Measurements from ENCODE around the gene EPC1. TPM values are rescaled to one million over a fixed set of nuclear protein-coding genes. Genes with fewer than 3 reads are reported as not detected.
"Not testable (repeated sequence)": the region's sequence is repeated elsewhere in the genome, so short reads cannot be mapped to it uniquely, and the experiment has no call there.

EPC1 gene
- total and polyA plus RNA-seq, 7 experiments from 2014 or later, result 46.0 to 156 (median 115) TPM

DNA sequence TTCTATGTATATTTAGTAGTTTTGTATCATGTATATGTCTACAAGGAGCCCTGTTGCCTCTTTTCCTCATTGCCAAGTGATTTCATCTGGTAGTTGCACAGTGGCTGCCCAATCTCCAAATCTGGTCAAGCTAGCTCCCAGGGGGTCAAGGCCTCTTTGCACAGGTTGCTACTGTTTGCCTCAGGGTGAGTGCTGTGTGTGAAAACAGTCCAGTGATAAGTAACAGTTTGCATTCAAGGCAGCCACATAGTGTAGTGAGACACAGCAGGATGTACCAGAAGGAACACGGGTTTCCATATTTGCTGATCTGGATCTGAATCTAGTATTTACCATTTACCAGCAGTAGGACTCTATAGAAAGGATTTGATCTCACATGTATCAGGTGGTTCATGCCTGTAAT, 13.3 kb upstream of the EPC1 start:
- intact Hi-C loops (cut with micrococcal nuclease), result no loop called here
- H3K9me3 ChIP-seq (ENCODE audit: control insufficient read depth in 2 of 3, low read length in 3 of 3), result no peaks in the 10 kb centered on the region
- H3K27ac ChIP-seq (ENCODE audit: low read depth, low read length), result no peak overlapping the region
- H3K4me3 Mint-ChIP-seq, result peak overlapping the region in 3 of 10 donors; percentile 14 to 50 (median 22)
- DNase-seq, result no peak
- ATAC-seq, result no peak
- H3K27me3 ChIP-seq (ENCODE audit: control insufficient read depth in 2 of 2, insufficient read depth in 2 of 2, low read length in 2 of 2), result no peaks in the 10 kb centered on the region
- H3K36me3 Mint-ChIP-seq, result peaks cover 7 to 45% (median 34%) of the 10 kb centered on the region in 5 donors
- ChIA-PET CTCF (no interaction called here), POLR2A (interaction anchor here (0.6 to 1.4 kb wide), 4 partner anchors 8 to 26 kb away, joined by 3 to 7 read pairs (median 5); no protein-coding TSS in a partner anchor)
- H3K27ac Mint-ChIP-seq, result peak overlapping the region in 6 of 9 donors; percentile 7 to 51 (median 34)
- H3K4me1 Mint-ChIP-seq, result peaks cover 42 to 90% (median 72%) of the 10 kb centered on the region in 7 donors
- H3K9me3 Mint-ChIP-seq, result peaks cover 0 to 19% (median 4%) of the 10 kb centered on the region in 11 donors
- no peaks in the 10 kb centered on the region for H3K27me3 Mint-ChIP-seq
- H3K4me1 ChIP-seq (ENCODE audit: control insufficient read depth in 2 of 2, insufficient read depth in 2 of 2, low read length in 2 of 2), result peaks cover 23 to 26% of the 10 kb centered on the region in 2 donors
- H3K36me3 ChIP-seq (ENCODE audit: control insufficient read depth in 2 of 3, insufficient read depth in 3 of 3, low read length in 3 of 3), result peaks cover 0 to 13% (median 0%) of the 10 kb centered on the region in 3 experiments
- no peak overlapping the region for H3K4me3 ChIP-seq (ENCODE audit: low read length)

DNA sequence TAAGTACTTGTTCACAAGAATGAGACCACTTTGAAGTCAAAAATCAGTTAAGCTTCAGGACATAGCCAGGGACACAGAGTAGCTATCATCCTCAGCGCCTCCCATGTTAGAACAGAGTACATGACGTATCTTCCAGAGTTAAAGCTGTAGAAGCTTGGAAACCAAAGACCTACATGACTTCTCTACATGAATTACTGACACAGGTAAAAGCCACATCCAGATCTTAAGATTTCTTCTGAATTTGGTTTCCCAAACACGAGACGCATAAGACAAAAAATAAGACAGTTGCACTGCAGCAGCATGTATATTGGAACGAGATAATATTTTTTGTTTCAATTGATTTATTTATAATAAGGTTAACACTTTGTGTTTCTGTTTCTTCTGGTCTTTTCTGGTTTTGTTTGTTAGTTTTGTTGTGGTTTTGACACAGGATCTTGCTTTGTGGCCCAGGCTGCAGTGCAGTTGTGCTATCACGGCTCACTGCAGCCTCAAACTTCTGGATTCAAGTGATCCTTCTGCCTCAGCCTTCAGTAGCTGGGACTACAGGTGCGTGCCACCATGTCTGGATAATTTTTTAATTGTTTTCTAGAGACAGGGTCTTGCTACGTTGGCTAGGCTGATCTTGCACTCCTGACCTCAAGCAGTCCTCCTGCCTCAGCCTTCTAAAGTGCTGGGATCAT, 10.2 kb upstream of the EPC1 start:
- peak overlapping the region; percentile 48 to 84 (median 65) for H3K4me3 Mint-ChIP-seq
- H3K4me3 ChIP-seq (ENCODE audit: low read length), result peak overlapping the region; percentile 26
- H3K4me1 ChIP-seq (ENCODE audit: control insufficient read depth in 2 of 2, insufficient read depth in 2 of 2, low read length in 2 of 2), result peaks cover 31 to 43% of the 10 kb centered on the region in 2 donors
- no peaks in the 10 kb centered on the region for H3K9me3 ChIP-seq (ENCODE audit: control insufficient read depth in 2 of 3, low read length in 3 of 3)
- peaks cover 0 to 13% (median 0%) of the 10 kb centered on the region in 3 experiments for H3K36me3 ChIP-seq (ENCODE audit: control insufficient read depth in 2 of 3, insufficient read depth in 3 of 3, low read length in 3 of 3)
- peak; percentile 83 for ATAC-seq
- ChIA-PET POLR2A (interaction anchor here (0.7 to 1.7 kb wide), 3 partner anchors 9 to 12 kb away, joined by 3 to 4 read pairs (median 3); no protein-coding TSS in a partner anchor), CTCF (interaction anchor here (0.5 kb wide), 1 partner anchor 456 kb away, joined by 3 read pairs; no protein-coding TSS in a partner anchor)
- DNase-seq, result peak in 7 of 9 donors; percentile 29 to 63 (median 48)
- H3K27me3 ChIP-seq (ENCODE audit: control insufficient read depth in 2 of 2, insufficient read depth in 2 of 2, low read length in 2 of 2), result no peaks in the 10 kb centered on the region
- H3K4me1 Mint-ChIP-seq, result peaks cover 39 to 91% (median 79%) of the 10 kb centered on the region in 7 donors
- no peaks in the 10 kb centered on the region for H3K27me3 Mint-ChIP-seq
- peak overlapping the region; percentile 47 for H3K27ac ChIP-seq (ENCODE audit: low read depth, low read length)
- intact Hi-C loops (cut with micrococcal nuclease), result loop anchor here in 1 of 2 donors (1.0 kb wide), 2 partner anchors 9 to 10 kb away; partner anchors contain the start of gene EPC1
- H3K27ac Mint-ChIP-seq, result peak overlapping the region; percentile 51 to 94 (median 90)
- H3K9me3 Mint-ChIP-seq, result peaks cover 0 to 19% (median 4%) of the 10 kb centered on the region in 11 donors
- peaks cover 7 to 39% (median 33%) of the 10 kb centered on the region in 5 donors for H3K36me3 Mint-ChIP-seq

DNA sequence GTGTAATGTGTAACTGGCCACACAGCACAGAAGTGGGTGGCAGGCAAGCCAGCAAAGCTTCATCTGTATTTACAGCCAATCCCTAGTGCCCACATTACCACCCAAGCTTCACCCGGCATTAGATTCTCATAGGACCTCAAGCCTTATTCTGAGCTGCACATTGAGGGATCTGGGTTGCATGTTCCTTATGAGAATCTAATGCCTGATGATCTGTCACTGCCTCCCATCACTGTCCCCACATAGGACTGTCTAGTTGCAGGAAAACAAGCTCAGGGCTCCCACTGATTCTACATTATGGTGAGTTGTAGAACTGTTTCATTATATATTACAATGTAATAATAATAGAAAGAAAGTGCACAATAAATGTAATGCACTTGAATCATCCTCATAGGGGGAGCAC, 7.7 kb upstream of the EPC1 start:
- DNase-seq; H3K9me3 ChIP-seq (ENCODE audit: control insufficient read depth in 2 of 3, low read length in 3 of 3); H3K27me3 Mint-ChIP-seq; H3K27ac ChIP-seq (ENCODE audit: low read depth, low read length); H3K36me3 ChIP-seq (ENCODE audit: control insufficient read depth in 2 of 3, insufficient read depth in 3 of 3, low read length in 3 of 3); ATAC-seq; H3K9me3 Mint-ChIP-seq; intact Hi-C loops (cut with micrococcal nuclease); H3K27me3 ChIP-seq (ENCODE audit: control insufficient read depth in 2 of 2, insufficient read depth in 2 of 2, low read length in 2 of 2); H3K4me3 ChIP-seq (ENCODE audit: low read length): not testable (repeated sequence)
- peak overlapping the region in 4 of 9 donors; percentile 32 to 79 (median 54) for H3K27ac Mint-ChIP-seq
- peaks cover 36 to 87% (median 72%) of the 10 kb centered on the region in 7 donors for H3K4me1 Mint-ChIP-seq
- H3K36me3 Mint-ChIP-seq, result peaks cover 4 to 34% (median 16%) of the 10 kb centered on the region in 5 donors
- H3K4me3 Mint-ChIP-seq, result peak overlapping the region in 1 of 10 donors; percentile 37
- peaks cover 31 to 44% of the 10 kb centered on the region in 2 donors for H3K4me1 ChIP-seq (ENCODE audit: control insufficient read depth in 2 of 2, insufficient read depth in 2 of 2, low read length in 2 of 2)
- CTCF ChIA-PET, result interaction anchor here (1.2 kb wide), 1 partner anchor 10 kb away, joined by 3 read pairs; no protein-coding TSS in a partner anchor
- POLR2A ChIA-PET, result interaction anchor here (2.8 kb wide), 1 partner anchor 91 kb away, joined by 7 read pairs; the partner anchor contains the start of gene CCDC7

DNA sequence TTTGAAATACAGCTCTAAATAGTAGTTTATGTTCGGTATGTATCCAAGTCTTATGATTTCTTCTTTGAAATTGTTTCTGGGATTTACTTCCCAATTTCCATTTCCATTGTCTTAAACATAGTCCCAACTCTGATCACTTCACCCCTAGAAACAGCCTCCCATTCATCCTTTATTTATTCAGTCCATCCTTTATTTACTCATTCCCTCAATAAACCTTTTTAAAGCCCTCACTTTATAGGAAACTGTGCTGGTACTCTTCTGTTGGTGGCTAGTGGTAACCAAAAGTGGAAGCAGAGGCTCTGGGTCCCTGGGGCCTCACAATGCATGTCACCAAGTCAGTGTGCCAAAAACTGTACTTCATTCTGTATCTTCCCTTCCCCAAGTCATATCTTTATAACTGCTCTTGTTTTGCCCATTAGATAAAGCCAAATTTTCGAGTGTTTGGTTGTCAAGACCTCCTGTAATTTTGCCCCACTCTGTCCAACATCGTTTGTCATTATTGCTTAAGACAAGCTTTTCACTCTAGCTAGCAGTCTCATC, 3.9 kb upstream of the EPC1 start:
- DNase-seq, result no peak
- intact Hi-C loops (cut with micrococcal nuclease), result no loop called here
- Mint-ChIP-seq H3K36me3 (peaks cover 0 to 27% (median 7%) of the 10 kb centered on the region in 5 donors), H3K27me3 (no peaks in the 10 kb centered on the region), H3K9me3 (peaks cover 0 to 1% (median 0%) of the 10 kb centered on the region in 11 donors), H3K4me1 (peaks cover 42 to 73% (median 70%) of the 10 kb centered on the region in 7 donors), H3K27ac (peak overlapping the region in 8 of 9 donors; percentile 1 to 86 (median 44)), H3K4me3 (peak overlapping the region in 4 of 10 donors; percentile 1 to 26 (median 14))
- no peaks in the 10 kb centered on the region for H3K27me3 ChIP-seq (ENCODE audit: control insufficient read depth in 2 of 2, insufficient read depth in 2 of 2, low read length in 2 of 2)
- ChIA-PET CTCF (no interaction called here), POLR2A (interaction anchor here (0.6 to 1.8 kb wide), 2 partner anchors 15 to 18 kb away, joined by 3 to 6 read pairs; no protein-coding TSS in a partner anchor)
- peaks cover 26 to 30% of the 10 kb centered on the region in 2 donors for H3K4me1 ChIP-seq (ENCODE audit: control insufficient read depth in 2 of 2, insufficient read depth in 2 of 2, low read length in 2 of 2)
- H3K9me3 ChIP-seq (ENCODE audit: control insufficient read depth in 2 of 3, low read length in 3 of 3), result no peaks in the 10 kb centered on the region
- H3K36me3 ChIP-seq (ENCODE audit: control insufficient read depth in 2 of 3, insufficient read depth in 3 of 3, low read length in 3 of 3), result peaks cover 0 to 7% (median 0%) of the 10 kb centered on the region in 3 experiments
- H3K27ac ChIP-seq (ENCODE audit: low read depth, low read length), result no peak overlapping the region
- ATAC-seq, result no peak
- no peak overlapping the region for H3K4me3 ChIP-seq (ENCODE audit: low read length)

DNA sequence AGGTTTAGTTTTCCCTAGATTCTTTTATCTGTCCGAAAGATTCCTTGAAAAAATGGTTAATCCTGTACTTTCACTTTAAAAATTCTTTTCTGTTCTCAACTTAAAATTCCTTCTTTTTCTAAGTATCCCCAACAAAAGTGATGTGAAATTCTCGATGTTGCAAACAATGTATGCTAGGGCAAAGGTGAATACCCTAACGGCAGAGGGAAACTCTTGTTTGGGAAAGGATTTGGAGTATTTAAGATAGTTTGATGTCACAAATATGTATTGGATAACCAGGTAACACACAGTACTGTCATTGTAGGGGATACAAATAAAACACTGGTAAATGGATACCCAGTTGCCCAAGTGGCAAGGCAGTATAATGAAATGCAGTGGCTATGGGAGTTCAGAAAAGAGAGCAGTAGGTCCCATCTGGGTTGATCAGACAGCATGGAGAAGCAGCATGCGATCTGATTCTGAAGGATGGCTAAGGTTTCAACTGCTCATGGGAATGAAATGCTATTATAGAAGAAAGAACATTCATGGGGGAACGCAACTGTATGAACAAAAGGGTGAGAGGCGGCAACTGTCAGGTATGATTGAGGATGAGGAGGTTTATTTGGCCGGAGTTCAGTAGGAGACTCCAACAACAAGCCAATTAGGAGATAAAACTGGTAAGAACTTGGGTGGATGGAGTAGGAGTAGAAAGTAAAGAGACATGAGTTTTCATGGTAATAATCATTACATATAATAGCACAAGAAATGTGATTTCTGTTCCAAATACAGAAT, 3.2 kb upstream of the EPC1 start:
- Mint-ChIP-seq H3K9me3 (peaks cover 0 to 1% (median 0%) of the 10 kb centered on the region in 11 donors), H3K4me3 (peak overlapping the region in 2 of 10 donors; percentile 2 to 3), H3K27ac (peak overlapping the region in 6 of 9 donors; percentile 1 to 45 (median 9)), H3K36me3 (peaks cover 0 to 26% (median 5%) of the 10 kb centered on the region in 5 donors), H3K4me1 (peaks cover 40 to 73% (median 71%) of the 10 kb centered on the region in 7 donors), H3K27me3 (no peaks in the 10 kb centered on the region)
- H3K27ac ChIP-seq (ENCODE audit: low read depth, low read length), result no peak overlapping the region
- no peak overlapping the region for H3K4me3 ChIP-seq (ENCODE audit: low read length)
- ATAC-seq, result no peak
- intact Hi-C loops (cut with micrococcal nuclease), result loop anchor here (5.0 to 10.0 kb wide), 3 partner anchors 605 to 1645 kb away; partner anchors contain the start of genes ITGB1 (in 1 of the 2) and ZNF438 (in 1 of the 2)
- ChIA-PET CTCF (no interaction called here), POLR2A (interaction anchor here (0.6 kb wide), 1 partner anchor 16 kb away, joined by 3 read pairs; no protein-coding TSS in a partner anchor)
- no peaks in the 10 kb centered on the region for H3K27me3 ChIP-seq (ENCODE audit: control insufficient read depth in 2 of 2, insufficient read depth in 2 of 2, low read length in 2 of 2)
- DNase-seq, result no peak
- H3K36me3 ChIP-seq (ENCODE audit: control insufficient read depth in 2 of 3, insufficient read depth in 3 of 3, low read length in 3 of 3), result peaks cover 0 to 7% (median 0%) of the 10 kb centered on the region in 3 experiments
- peaks cover 26 to 34% of the 10 kb centered on the region in 2 donors for H3K4me1 ChIP-seq (ENCODE audit: control insufficient read depth in 2 of 2, insufficient read depth in 2 of 2, low read length in 2 of 2)
- H3K9me3 ChIP-seq (ENCODE audit: control insufficient read depth in 2 of 3, low read length in 3 of 3), result no peaks in the 10 kb centered on the region
